CD4-positive, alpha-beta T cell treated with Interleukin-17A for 1 hour (primary cell): ENCODE results near the gene DARS1.

ENCODE experiments used
- DNase-seq: peaks from one replicate; pipeline ENCODE4 v3.0.0-alpha.2; 2020

DARS1 gene

GRCh38 chr2:135985018-135985825, at the start of gene DARS1:
DARS1 (minus strand) TSS chr2:135985626; CDS start chr2:135985468, 158 bp downstream.
- peak; percentile 85 for DNase-seq

- no peak for DNase-seq
Observed at GRCh38 chr2:136034629-136035028, 49.2 kb upstream of the DARS1 start.

GRCh38 chr2:136032817-136033535, 47.5 kb upstream of the DARS1 start:
- no peak for DNase-seq

- DNase-seq, result no peak
Observed at GRCh38 chr2:136032192-136032591, 46.8 kb upstream of the DARS1 start.

- no peak for DNase-seq
Observed at GRCh38 chr2:136031711-136032110, 46.3 kb upstream of the DARS1 start.

- DNase-seq, result no peak
Observed at GRCh38 chr2:136030406-136030805, 45.0 kb upstream of the DARS1 start.

GRCh38 chr2:136029149-136029548, 43.7 kb upstream of the DARS1 start:
- no peak for DNase-seq

- DNase-seq, result no peak
Observed at GRCh38 chr2:136028001-136028400, 42.6 kb upstream of the DARS1 start.

GRCh38 chr2:136027112-136027511, 41.7 kb upstream of the DARS1 start:
- no peak for DNase-seq

- no peak for DNase-seq
Observed at GRCh38 chr2:136025057-136025973, 39.9 kb upstream of the DARS1 start.

GRCh38 chr2:136024616-136025015, 39.2 kb upstream of the DARS1 start:
- no peak for DNase-seq

GRCh38 chr2:136024185-136024584, 38.8 kb upstream of the DARS1 start:
- no peak for DNase-seq

GRCh38 chr2:136023416-136023815, 38.0 kb upstream of the DARS1 start:
- no peak for DNase-seq

- no peak for DNase-seq
Observed at GRCh38 chr2:136022396-136023146, 37.1 kb upstream of the DARS1 start.

GRCh38 chr2:136021976-136022375, 36.5 kb upstream of the DARS1 start:
- DNase-seq, result no peak

GRCh38 chr2:136021406-136021805, 36.0 kb upstream of the DARS1 start:
- DNase-seq, result no peak

- DNase-seq, result no peak
Observed at GRCh38 chr2:136020831-136021230, 35.4 kb upstream of the DARS1 start.

GRCh38 chr2:136019825-136020224, 34.4 kb upstream of the DARS1 start:
- DNase-seq, result no peak

GRCh38 chr2:136019306-136019705, 33.9 kb upstream of the DARS1 start:
- peak; percentile 9 for DNase-seq

GRCh38 chr2:136017786-136018185, 32.4 kb upstream of the DARS1 start:
- DNase-seq, result no peak

GRCh38 chr2:136016836-136017235, 31.4 kb upstream of the DARS1 start:
- no peak for DNase-seq

GRCh38 chr2:136016427-136016826, 31.0 kb upstream of the DARS1 start:
- no peak for DNase-seq
